Measurements from ENCODE around the gene DCAF16. TPM values are rescaled to one million over a fixed set of nuclear protein-coding genes. Genes with fewer than 3 reads are reported as not detected.

The DCAF16 gene
- total RNA-seq, 6 experiments from 2014 or later = 4.2 to 7.9 (median 5.6) TPM

- peak in 1 of 3 donors; percentile 54 for DNase-seq
- ATAC-seq = peak; percentile 30 to 41 (median 38)
- 8% methylated on average over 32 of the region's 82 CpGs for WGBS (ENCODE audit: insufficient coverage, low coverage, low lambda C conversion rate, missing lambda C conversion rate)
- no peaks in the 10 kb centered on the region for H3K9me3 ChIP-seq
- no peaks in the 10 kb centered on the region for H3K36me3 ChIP-seq
- intact Hi-C loops (cut with DNase I) = no loop called here
- TF ChIP-seq POLR2A (IDR thresholded peaks at IDR 0.05) (no peak), CTCF (IDR thresholded peaks at IDR 0.05) (no peak)
- H3K4me1 ChIP-seq = peaks cover 0 to 16% (median 0%) of the 10 kb centered on the region in 4 donors
- no peak within 1 kb of the TSS for H3K27ac ChIP-seq
- peak within 1 kb of the TSS; percentile 9 to 34 (median 14) for H3K4me3 ChIP-seq
- no peaks in the 10 kb centered on the region for H3K27me3 ChIP-seq
Observed at GRCh38 chr4:17781300-17782287, 29.0 kb downstream of the DCAF16 start, which contains the start of gene FAM184B. FAM184B (minus strand) TSS chr4:17781621; CDS start chr4:17781299, 322 bp downstream.

GRCh38 chr4:17780501-17781299 is 29.9 kb downstream of the DCAF16 start:
- peaks cover 0 to 16% (median 0%) of the 10 kb centered on the region in 4 donors for H3K4me1 ChIP-seq
- no peaks in the 10 kb centered on the region for H3K9me3 ChIP-seq
- H3K27ac ChIP-seq = no peak overlapping the region
- WGBS (ENCODE audit: insufficient coverage, low coverage, low lambda C conversion rate, missing lambda C conversion rate) = 27% methylated on average over 8 of the region's 31 CpGs
- H3K27me3 ChIP-seq = no peaks in the 10 kb centered on the region
- peak overlapping the region; percentile 9 to 34 (median 14) for H3K4me3 ChIP-seq
- no peak for TF ChIP-seq CTCF (IDR thresholded peaks at IDR 0.05)
- no peaks in the 10 kb centered on the region for H3K36me3 ChIP-seq
- ATAC-seq (peak; percentile 43 to 77 (median 64)), DNase-seq (no peak)
- intact Hi-C loops (cut with DNase I) = no loop called here

- intact Hi-C loops (cut with DNase I) = no loop called here
- no peaks in the 10 kb centered on the region for H3K9me3 ChIP-seq
- no peak overlapping the region for H3K27ac ChIP-seq
- no peak for DNase-seq
- TF ChIP-seq POLR2A (IDR thresholded peaks at IDR 0.05) (no peak), CTCF (IDR thresholded peaks at IDR 0.05) (no peak)
- H3K4me1 ChIP-seq = peaks cover 0 to 16% (median 0%) of the 10 kb centered on the region in 4 donors
- 79% methylated on average over 3 of the region's 3 CpGs for WGBS (ENCODE audit: insufficient coverage, low coverage, low lambda C conversion rate, missing lambda C conversion rate)
- no peak overlapping the region for H3K4me3 ChIP-seq
- no peak for ATAC-seq
- H3K27me3 ChIP-seq = no peaks in the 10 kb centered on the region
- H3K36me3 ChIP-seq = no peaks in the 10 kb centered on the region
Observed at GRCh38 chr4:17778431-17778830, 32.1 kb downstream of the DCAF16 start.

- no peak for DNase-seq
- intact Hi-C loops (cut with DNase I) = no loop called here
- H3K27me3 ChIP-seq = no peaks in the 10 kb centered on the region
- no peak overlapping the region for H3K27ac ChIP-seq
- H3K9me3 ChIP-seq = no peaks in the 10 kb centered on the region
- no peak for TF ChIP-seq CTCF (IDR thresholded peaks at IDR 0.05)
- no peak for TF ChIP-seq POLR2A (IDR thresholded peaks at IDR 0.05)
- H3K36me3 ChIP-seq = no peaks in the 10 kb centered on the region
- no peak overlapping the region for H3K4me3 ChIP-seq
- no peaks in the 10 kb centered on the region for H3K4me1 ChIP-seq
- no peak for ATAC-seq
- 77% methylated on average over 9 of the region's 10 CpGs for WGBS (ENCODE audit: insufficient coverage, low coverage, low lambda C conversion rate, missing lambda C conversion rate)
Observed at GRCh38 chr4:17773135-17773698, 37.3 kb downstream of the DCAF16 start.
